GM19395 (cell line): ENCODE data around the gene BNIP5.

Source experiments
- ATAC-seq: cut with Tn5 transposase; IDR thresholded peaks from one replicate; pipeline ENCODE4 v1.9.1; 2021; ENCODE audit warnings: mild to moderate bottlenecking, moderate library complexity; ENCODE audit not compliant: unreplicated experiment

BNIP5 gene

GRCh38 chr6:36301085-36301658 is 35.5 kb downstream of the BNIP5 start:
- no peak for ATAC-seq

- ATAC-seq = no peak
Measured at GRCh38 chr6:36298027-36298426, 38.7 kb downstream of the BNIP5 start.

- no peak for ATAC-seq
Measured at GRCh38 chr6:36297511-36297910, 39.2 kb downstream of the BNIP5 start.

GRCh38 chr6:36297051-36297450 is 39.6 kb downstream of the BNIP5 start:
- ATAC-seq = no peak

- ATAC-seq = no peak
Measured at GRCh38 chr6:36296240-36296639, 40.4 kb downstream of the BNIP5 start.

GRCh38 chr6:36292170-36292569 is 44.5 kb downstream of the BNIP5 start:
- ATAC-seq = no peak

- ATAC-seq = no peak
Measured at GRCh38 chr6:36290668-36291620, 45.7 kb downstream of the BNIP5 start.

- ATAC-seq = no peak
Measured at GRCh38 chr6:36289281-36289878, 47.3 kb downstream of the BNIP5 start.

GRCh38 chr6:36286858-36287257 is 49.8 kb downstream of the BNIP5 start:
- no peak for ATAC-seq

- ATAC-seq = no peak
Measured at GRCh38 chr6:36285797-36286196, 50.9 kb downstream of the BNIP5 start.

- ATAC-seq = no peak
Measured at GRCh38 chr6:36285187-36285671, 51.5 kb downstream of the BNIP5 start.

GRCh38 chr6:36284359-36284758 is 52.3 kb downstream of the BNIP5 start:
- ATAC-seq = no peak

- no peak for ATAC-seq
Measured at GRCh38 chr6:36283608-36284007, 53.1 kb downstream of the BNIP5 start.

- no peak for ATAC-seq
Measured at GRCh38 chr6:36280983-36281382, 55.7 kb downstream of the BNIP5 start.

GRCh38 chr6:36280467-36280866 is 56.2 kb downstream of the BNIP5 start:
- ATAC-seq = no peak

GRCh38 chr6:36277946-36278470 is 58.7 kb downstream of the BNIP5 start:
- ATAC-seq = no peak

- ATAC-seq = no peak
Measured at GRCh38 chr6:36276581-36277536, 59.8 kb downstream of the BNIP5 start.

GRCh38 chr6:36273802-36274514 is 62.7 kb downstream of the BNIP5 start:
- ATAC-seq = no peak

GRCh38 chr6:36273067-36273466 is 63.6 kb downstream of the BNIP5 start:
- no peak for ATAC-seq

- no peak for ATAC-seq
Measured at GRCh38 chr6:36272234-36272633, 64.5 kb downstream of the BNIP5 start.
